Smooth muscle cell (in vitro differentiated cells): Measurements from ENCODE around the gene SSB. TPM values are rescaled to one million over a fixed set of nuclear protein-coding genes. Genes with fewer than 3 reads are reported as not detected.
A peak's percentile ranks its signal among the peaks of the same experiment; 100 is the strongest.

Experiments used
- DNase-seq: peaks from one replicate; lab custom pipeline; 2025; ENCODE audit not compliant: unreplicated experiment; lab: John Stamatoyannopoulos, UW
- H2AFZ ChIP-seq: fragments of 200-600 bp; sonication (generic); 2 replicates; pipeline ENCODE4 v1.6.0; 2016; ENCODE audit warnings: antibody characterized with exemption, low read depth, mild to moderate bottlenecking
- H3F3A ChIP-seq: fragments of 200-600 bp; sonication (generic); 2 replicates; pipeline ENCODE4 v1.6.0; 2017; ENCODE audit warnings: antibody characterized with exemption, low read depth
- H3K27ac ChIP-seq: fragments of 200-600 bp; sonication (generic); 2 replicates; pipeline ENCODE4 v1.5.1; 2016; ENCODE audit warnings: low read depth, mild to moderate bottlenecking
- H3K27me3 ChIP-seq: fragments of 200-600 bp; sonication (generic); 2 replicates; pipeline ENCODE4 v1.6.1; 2016; ENCODE audit warnings: low read depth, mild to moderate bottlenecking
- H3K36me3 ChIP-seq: fragments of 200-600 bp; sonication (generic); 2 replicates; pipeline ENCODE4 v1.5.1; 2016; ENCODE audit warnings: low read depth
- H3K4me1 ChIP-seq: fragments of 200-600 bp; sonication (generic); 2 replicates; pipeline ENCODE4 v1.5.1; 2016; ENCODE audit warnings: low read depth
- H3K4me2 ChIP-seq: fragments of 200-600 bp; sonication (generic); 2 replicates; pipeline ENCODE4 v1.6.0; 2016; ENCODE audit warnings: mild to moderate bottlenecking
- H3K4me3 ChIP-seq: fragments of 200-600 bp; sonication (generic); 2 replicates; pipeline ENCODE4 v1.5.1; 2016; ENCODE audit warnings: mild to moderate bottlenecking
- H3K79me2 ChIP-seq: fragments of 200-600 bp; sonication (generic); 2 replicates; pipeline ENCODE4 v1.6.0; 2016; ENCODE audit warnings: low read depth, mild to moderate bottlenecking
- H3K9ac ChIP-seq: fragments of 200-600 bp; sonication (generic); 2 replicates; pipeline ENCODE4 v1.6.0; 2016; ENCODE audit warnings: low read depth
- H3K9me3 ChIP-seq: fragments of 200-600 bp; sonication (generic); replicated peaks from 2 replicates; pipeline ENCODE4 v1.5.1; 2016; ENCODE audit warnings: low read depth
- H4K20me1 ChIP-seq: fragments of 200-600 bp; sonication (generic); 2 replicates; pipeline ENCODE4 v1.6.0; 2016; ENCODE audit warnings: low read depth
- CTCF ChIP-seq: fragments of 200-600 bp; sonication (generic); IDR thresholded peaks from 2 replicates; pipeline ENCODE4 v1.5.1; 2017; ENCODE audit warnings: borderline replicate concordance, mild to moderate bottlenecking, antibody characterized with exemption; ENCODE audit not compliant: insufficient read depth, poor library complexity, severe bottlenecking
- WGBS: methylation state at CpG from one replicate; pipeline ENCODE4 v1.1.7; 2016; ENCODE audit warnings: low lambda C conversion rate; 5-methylcytosine and 5-hydroxymethylcytosine counted together
- polyA plus RNA-seq: library from polyadenylated mRNA; unstranded; fragments of >200 nt; fragmentation: Nextera tagmentation; extraction: Ambion mirVana; gene quantifications from 2 replicates; pipeline ENCODE4 v1.2.1, GENCODE V29; 2016
- total RNA-seq: library from RNA; depleted of rRNA; stranded (reverse); fragments of >200 nt; gene quantifications from 2 replicates; pipeline ENCODE4 v1.2.3, GENCODE V29; 2014

Gene SSB
- total RNA-seq (95.8 and 99.1 TPM in 2 replicates), polyA plus RNA-seq (91.5 and 132 TPM in 2 replicates)

- TF ChIP-seq CTCF: no peak
- Histone ChIP-seq H3K79me2 (peaks cover 50% of the 10 kb centered on the region), H3K4me3 (peak within 1 kb of the TSS; percentile 97), H3K36me3 (peaks cover 10% of the 10 kb centered on the region), H3K4me2 (peak within 1 kb of the TSS; percentile 89), H3F3A (no peaks in the 10 kb centered on the region), H3K27ac (peak within 1 kb of the TSS; percentile 75), H3K9me3 (no peaks in the 10 kb centered on the region), H3K27me3 (no peaks in the 10 kb centered on the region), H4K20me1 (peaks cover 26% of the 10 kb centered on the region), H3K4me1 (peaks cover 12% of the 10 kb centered on the region), H3K9ac (peak within 1 kb of the TSS; percentile 82), H2AFZ (peak within 1 kb of the TSS; percentile 95)
- DNase-seq: peak; percentile 68
- whole genome bisulfite sequencing: under 1% methylated on average over 67 of the region's 67 CpGs
Observed at GRCh38 chr2:169798718-169799592, at the start of gene SSB. Gene SSB (plus strand): TSS chr2:169798871. CDS start chr2:169800961, 2,090 bp downstream.

GRCh38 chr2:169752752-169753151, 45.9 kb upstream of the SSB start:
- Histone ChIP-seq H3F3A (no peaks in the 10 kb centered on the region), H3K9me3 (no peaks in the 10 kb centered on the region), H3K36me3 (no peaks in the 10 kb centered on the region), H3K27me3 (no peaks in the 10 kb centered on the region), H3K4me3 (no peak overlapping the region), H3K79me2 (no peaks in the 10 kb centered on the region), H3K27ac (no peak overlapping the region), H3K4me2 (no peak overlapping the region), H3K4me1 (no peaks in the 10 kb centered on the region), H3K9ac (no peak overlapping the region), H2AFZ (no peak overlapping the region), H4K20me1 (no peaks in the 10 kb centered on the region)
- TF ChIP-seq CTCF: no peak
- DNase-seq: no peak
- 92% methylated on average over 3 of the region's 3 CpGs for WGBS

GRCh38 chr2:169755083-169755870, 43.4 kb upstream of the SSB start:
- H3K27ac ChIP-seq: no peak overlapping the region
- H3K36me3 ChIP-seq: no peaks in the 10 kb centered on the region
- no peaks in the 10 kb centered on the region for H3F3A ChIP-seq
- H3K9ac ChIP-seq: no peak overlapping the region
- no peaks in the 10 kb centered on the region for H3K4me1 ChIP-seq
- TF ChIP-seq CTCF: no peak
- WGBS: 56% methylated on average over 6 of the region's 6 CpGs
- H3K4me3 ChIP-seq: no peak overlapping the region
- no peak overlapping the region for H3K4me2 ChIP-seq
- no peak overlapping the region for H2AFZ ChIP-seq
- no peaks in the 10 kb centered on the region for H3K27me3 ChIP-seq
- no peak for DNase-seq
- no peaks in the 10 kb centered on the region for H3K9me3 ChIP-seq
- H3K79me2 ChIP-seq: no peaks in the 10 kb centered on the region
- H4K20me1 ChIP-seq: no peaks in the 10 kb centered on the region
